GM12874 (cell line): Measurements from ENCODE around the gene SYT3.

Source experiments
- CTCF ChIP-seq: IDR thresholded peaks from 2 replicates; pipeline ENCODE4 v1.5.1; 2011; ENCODE audit warnings: low read depth, mild to moderate bottlenecking, control low read depth, low read length, moderate library complexity; ENCODE audit not compliant: insufficient read depth

Gene SYT3

GRCh38 chr19:50667177-50667758, 27.6 kb upstream of the SYT3 start:
- TF ChIP-seq CTCF = no peak

GRCh38 chr19:50666346-50667176, 26.9 kb upstream of the SYT3 start:
- TF ChIP-seq CTCF = no peak

- TF ChIP-seq CTCF = no peak
Measured at GRCh38 chr19:50664204-50664603, 24.5 kb upstream of the SYT3 start.

GRCh38 chr19:50663482-50663790, 23.8 kb upstream of the SYT3 start:
- no peak for TF ChIP-seq CTCF

GRCh38 chr19:50662651-50663481, 23.2 kb upstream of the SYT3 start:
- no peak for TF ChIP-seq CTCF

- TF ChIP-seq CTCF = no peak
Measured at GRCh38 chr19:50661766-50662650, 22.3 kb upstream of the SYT3 start.
